GM18867 (cell line): ENCODE results near the gene TAS1R3.

ENCODE experiments used
- ATAC-seq: cut with Tn5 transposase; IDR thresholded peaks from one replicate; pipeline ENCODE4 v1.9.1; 2021; ENCODE audit warnings: mild to moderate bottlenecking, moderate library complexity; ENCODE audit not compliant: unreplicated experiment

The TAS1R3 gene

GRCh38 chr1:1320666-1321448 lies 10.2 kb upstream of the TAS1R3 start:
- no peak for ATAC-seq

GRCh38 chr1:1321477-1321876 lies 9.6 kb upstream of the TAS1R3 start:
- ATAC-seq: no peak

GRCh38 chr1:1322418-1322817 lies 8.7 kb upstream of the TAS1R3 start:
- no peak for ATAC-seq

GRCh38 chr1:1322952-1323351 lies 8.1 kb upstream of the TAS1R3 start:
- ATAC-seq: no peak

- ATAC-seq: peak; percentile 25
Measured at GRCh38 chr1:1324084-1324523, 7.0 kb upstream of the TAS1R3 start.

GRCh38 chr1:1324524-1325287 lies 6.4 kb upstream of the TAS1R3 start, which contains the start of the genes CPTP and INTS11:
Gene CPTP (plus strand): TSS chr1:1324802. CDS start chr1:1326911, 2,109 bp downstream.
Gene INTS11 (minus strand): TSS chr1:1324660. CDS start chr1:1324608, 52 bp downstream.
- ATAC-seq: peak; percentile 64

GRCh38 chr1:1325288-1326074 lies 5.6 kb upstream of the TAS1R3 start:
- no peak for ATAC-seq

- no peak for ATAC-seq
Measured at GRCh38 chr1:1326075-1326605, 4.9 kb upstream of the TAS1R3 start.

GRCh38 chr1:1327291-1327690 lies 3.8 kb upstream of the TAS1R3 start:
- no peak for ATAC-seq

- ATAC-seq: no peak
Measured at GRCh38 chr1:1328254-1328653, 2.8 kb upstream of the TAS1R3 start.

- ATAC-seq: no peak
Measured at GRCh38 chr1:1329304-1330210, 1.5 kb upstream of the TAS1R3 start.

- ATAC-seq: no peak
Measured at GRCh38 chr1:1330366-1331067, 563 bp upstream of the TAS1R3 start.

GRCh38 chr1:1332031-1332755 lies 1.1 kb downstream of the TAS1R3 start:
- no peak for ATAC-seq

- no peak for ATAC-seq
Measured at GRCh38 chr1:1332774-1333480, 1.8 kb downstream of the TAS1R3 start.

- ATAC-seq: no peak
Measured at GRCh38 chr1:1333551-1334241, 2.6 kb downstream of the TAS1R3 start.

GRCh38 chr1:1334835-1335234 lies 3.8 kb downstream of the TAS1R3 start:
- no peak for ATAC-seq

GRCh38 chr1:1335283-1335682 lies 4.2 kb downstream of the TAS1R3 start:
- ATAC-seq: no peak
